NCI-H1417 (cell line): Measurements from ENCODE around the gene ECE1.
A peak's percentile ranks its signal among the peaks of the same experiment; 100 is the strongest.

Experiments
- DNase-seq, 3 experiments: peaks; one replicate each; lab custom pipeline; 2025; lab: John Stamatoyannopoulos, UW

The ECE1 gene

DNA sequence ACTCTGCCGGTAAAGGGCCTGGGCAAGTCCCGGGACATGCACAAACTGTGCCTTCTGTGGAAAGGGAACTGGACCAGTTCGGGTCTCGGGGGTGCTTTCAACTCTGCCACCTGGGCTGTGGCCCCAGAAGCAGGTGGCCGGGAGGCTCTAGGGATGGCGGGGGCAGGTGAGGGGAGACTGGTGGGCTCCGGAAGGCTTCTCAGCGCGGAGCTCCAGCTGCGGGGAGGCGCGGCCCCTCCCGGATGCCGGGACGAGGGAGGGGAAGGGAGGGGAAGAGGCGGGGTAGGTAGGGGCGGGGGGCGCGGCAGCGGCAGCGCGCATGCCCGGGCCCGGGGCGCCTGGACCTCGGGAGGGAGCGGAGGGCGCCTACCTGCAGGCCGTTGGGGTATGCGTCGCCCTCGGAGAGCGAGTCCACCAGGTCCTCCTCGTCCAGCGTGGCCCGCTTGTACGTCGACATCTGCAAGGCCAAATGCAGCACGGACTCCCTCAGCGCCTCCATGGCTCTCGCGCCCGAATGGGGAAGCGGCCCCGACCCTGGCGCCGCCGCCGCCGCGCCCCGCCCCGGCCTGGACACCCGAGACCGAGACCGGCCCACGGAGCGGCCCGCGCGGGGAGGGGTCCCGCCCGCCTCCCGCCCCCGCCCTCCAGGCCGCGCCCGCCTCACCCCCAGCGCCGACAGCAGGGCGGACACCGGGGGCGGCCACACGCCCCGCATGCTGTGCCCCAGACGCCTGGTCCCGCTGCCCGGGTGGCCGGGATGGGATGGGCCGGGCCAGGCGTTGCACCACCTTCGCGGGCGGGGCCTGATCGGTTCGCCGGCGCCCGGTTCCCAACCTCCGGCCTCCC, at the start of gene ECE1:
ECE1 (minus strand) TSS at position 764 of the 846 bp plus-strand sequence; CDS start at position 715, 49 bp downstream.
- DNase-seq, result peak; percentile 3 to 60 (median 59)

DNA sequence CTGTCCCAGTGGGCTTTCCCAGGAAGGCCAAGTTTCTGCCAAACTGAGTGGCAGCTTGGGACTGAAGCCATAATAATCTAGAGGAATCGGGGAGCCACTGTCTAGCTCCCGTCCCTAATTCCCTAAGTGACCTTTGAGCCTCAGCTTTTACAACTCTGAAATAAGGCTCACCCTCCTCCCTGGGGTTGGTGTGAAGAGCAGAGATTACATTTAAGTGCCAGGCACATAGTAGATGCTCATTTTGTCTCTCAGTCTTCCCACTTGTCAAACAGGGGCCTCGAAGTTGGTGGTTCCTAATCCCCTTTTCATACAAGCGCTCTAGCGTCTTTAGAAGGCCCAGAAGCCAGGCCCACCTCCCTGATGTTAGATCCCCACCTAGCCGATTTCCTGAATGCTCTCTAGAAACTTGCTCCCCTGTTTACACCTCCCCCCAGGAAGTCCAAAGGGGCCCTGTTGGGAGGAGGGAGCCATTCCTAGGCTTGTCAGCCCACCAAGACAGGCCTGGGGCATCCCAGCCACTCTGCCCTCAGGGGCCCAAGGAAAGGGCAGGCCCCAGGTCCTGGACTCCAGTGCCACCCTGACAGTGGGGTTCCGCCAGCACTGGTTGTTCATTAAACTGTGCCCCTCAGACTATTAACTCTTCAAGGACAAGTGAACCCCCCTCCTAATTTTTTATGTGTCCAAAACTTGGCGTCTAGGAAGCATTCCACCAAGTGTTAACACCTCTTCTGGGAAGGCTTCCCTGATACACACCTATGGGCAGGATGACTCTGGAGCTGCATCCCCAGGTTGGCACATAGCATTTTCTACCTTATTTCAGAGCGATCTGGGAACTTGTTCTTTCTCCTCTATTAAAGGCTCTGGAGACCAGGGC, 49.3 kb upstream of the ECE1 start:
- no peak for DNase-seq

DNA sequence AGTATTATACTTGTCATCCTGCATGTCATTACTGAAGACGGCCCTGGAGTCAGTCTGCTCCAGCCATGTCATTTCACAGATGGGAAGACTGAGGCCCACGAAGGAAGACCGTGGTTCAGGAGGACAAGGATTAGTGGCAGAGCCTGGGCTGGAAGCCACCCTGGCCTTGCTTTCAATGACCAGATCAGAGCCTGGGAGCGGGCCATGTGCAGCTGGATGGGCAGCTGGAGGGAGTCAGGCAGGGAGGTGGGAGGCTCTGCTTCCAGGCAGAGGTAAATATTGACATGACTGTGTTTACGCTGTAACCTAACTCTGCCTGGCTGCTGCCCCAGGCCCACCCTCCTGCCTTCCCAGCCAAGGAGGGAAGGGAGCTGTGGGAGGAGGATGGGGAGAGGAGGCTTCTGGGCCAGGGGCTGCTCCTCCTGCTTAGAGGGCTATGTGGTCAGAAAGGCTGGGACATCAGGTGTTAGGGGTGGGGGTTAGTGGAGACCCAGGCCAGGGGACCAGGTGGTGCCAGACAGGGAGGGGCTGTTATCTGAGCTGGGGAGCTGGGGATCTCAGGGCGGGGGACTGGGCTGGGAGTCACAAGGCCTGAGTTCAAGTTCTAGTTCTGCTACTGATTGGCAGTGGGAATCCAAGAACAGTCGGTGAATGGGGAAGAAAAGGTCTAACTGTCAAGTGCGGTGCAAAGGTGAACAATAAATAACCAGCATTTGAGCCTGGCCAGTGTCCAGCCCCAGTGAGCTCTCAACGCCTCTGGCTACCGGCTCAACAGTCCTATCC, 48.5 kb upstream of the ECE1 start:
- DNase-seq, result peak; percentile 54 to 94 (median 81)

DNA sequence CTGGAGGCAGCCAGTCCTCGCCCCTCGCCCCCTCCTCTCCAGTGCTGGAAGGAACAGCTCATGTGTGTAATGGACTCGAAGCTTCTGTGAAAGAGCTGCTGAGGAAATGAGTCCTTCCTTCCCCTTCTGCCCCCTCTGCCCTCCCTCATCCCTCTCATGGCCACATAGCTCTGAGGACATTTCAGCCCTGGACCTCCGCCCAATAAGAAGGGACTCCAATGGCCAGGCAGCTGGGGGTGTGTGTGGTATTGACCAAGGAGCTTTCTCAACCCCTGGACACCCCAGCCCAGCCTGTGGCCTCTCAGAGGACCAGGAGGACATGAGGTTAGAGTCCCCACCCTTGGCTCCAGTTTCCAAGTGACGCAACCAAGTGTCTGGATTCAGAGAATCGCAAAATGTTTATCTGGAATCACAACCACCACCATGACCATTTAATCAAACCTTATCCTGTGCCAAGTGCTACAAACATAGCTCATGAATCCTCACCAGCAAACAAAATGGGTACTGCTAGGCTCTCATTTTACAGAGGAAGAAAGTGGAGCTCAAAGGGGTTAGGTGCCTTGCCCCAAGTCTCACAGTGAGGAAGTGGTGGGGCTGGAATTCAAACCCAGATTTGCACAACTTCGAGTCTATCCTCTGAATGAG, 47.8 kb upstream of the ECE1 start:
- DNase-seq, result peak in 2 of 3 experiments; percentile 37 to 39

DNA sequence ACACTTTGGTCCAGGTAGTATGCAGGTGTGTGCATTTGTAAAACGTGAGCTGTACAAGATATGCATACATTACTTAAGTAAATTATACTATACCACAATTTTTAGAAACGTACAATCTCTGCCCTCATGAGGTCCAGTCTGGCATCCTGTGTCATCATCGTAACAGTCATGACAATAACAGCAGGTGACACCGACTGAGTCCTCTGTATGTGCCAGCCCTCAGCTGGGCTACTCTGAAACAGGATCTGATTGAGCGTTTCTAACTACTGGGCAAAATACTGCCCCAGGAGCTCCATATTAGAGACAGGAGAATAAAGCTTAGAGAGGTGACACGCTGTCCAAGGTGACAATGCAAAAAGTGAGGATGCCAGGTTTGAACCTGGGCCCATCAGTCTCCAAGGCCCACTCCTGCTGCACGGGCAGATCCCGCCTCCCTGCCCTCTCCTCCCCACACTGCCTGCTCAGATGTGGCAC, 47.2 kb upstream of the ECE1 start:
- peak in 2 of 3 experiments; percentile 43 to 70 for DNase-seq

DNA sequence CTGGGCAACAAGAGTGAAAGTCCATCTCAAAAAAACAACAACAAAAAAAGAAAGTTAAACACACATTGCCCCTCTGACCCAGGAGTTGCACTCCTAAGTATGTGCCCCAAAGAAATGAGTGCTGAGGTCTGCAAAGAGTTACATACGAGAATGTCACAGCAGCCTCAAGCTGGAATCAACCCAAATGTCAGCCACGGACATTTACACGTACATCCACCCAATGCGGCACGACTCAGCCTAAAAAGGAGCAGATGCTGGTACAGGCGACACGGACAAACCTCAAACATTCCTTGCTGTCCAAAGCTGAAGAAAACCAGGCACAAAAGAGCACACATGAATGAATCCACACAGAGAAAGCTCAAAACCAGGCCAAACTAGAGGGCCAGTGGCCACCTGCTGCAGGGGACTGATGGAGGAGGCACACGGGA, 46.8 kb upstream of the ECE1 start:
- DNase-seq, result no peak

DNA sequence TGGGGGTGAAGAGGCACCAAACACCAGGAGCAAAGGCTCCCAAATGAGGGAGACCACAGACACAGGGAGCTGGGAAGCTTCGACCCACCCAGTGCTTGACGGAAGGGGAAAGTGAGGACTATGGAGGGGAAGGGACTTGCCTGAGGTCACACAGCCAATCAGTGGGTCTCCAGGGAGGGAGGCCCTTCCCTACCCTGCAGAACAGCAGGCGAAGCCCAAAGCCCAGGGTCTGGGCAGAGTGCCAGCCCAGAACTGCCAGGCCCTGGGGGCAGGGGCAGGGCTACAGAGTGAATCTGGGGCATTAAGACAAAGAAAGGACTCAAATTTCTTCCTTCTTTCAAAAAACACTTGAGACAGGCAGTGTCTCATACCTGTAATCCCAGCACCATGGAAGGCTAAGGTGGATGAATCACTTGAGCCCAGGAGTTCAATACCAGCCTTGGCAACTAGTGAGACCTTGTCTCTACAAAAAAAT, 45.5 kb upstream of the ECE1 start:
- DNase-seq, result peak; percentile 57 to 80 (median 57)

DNA sequence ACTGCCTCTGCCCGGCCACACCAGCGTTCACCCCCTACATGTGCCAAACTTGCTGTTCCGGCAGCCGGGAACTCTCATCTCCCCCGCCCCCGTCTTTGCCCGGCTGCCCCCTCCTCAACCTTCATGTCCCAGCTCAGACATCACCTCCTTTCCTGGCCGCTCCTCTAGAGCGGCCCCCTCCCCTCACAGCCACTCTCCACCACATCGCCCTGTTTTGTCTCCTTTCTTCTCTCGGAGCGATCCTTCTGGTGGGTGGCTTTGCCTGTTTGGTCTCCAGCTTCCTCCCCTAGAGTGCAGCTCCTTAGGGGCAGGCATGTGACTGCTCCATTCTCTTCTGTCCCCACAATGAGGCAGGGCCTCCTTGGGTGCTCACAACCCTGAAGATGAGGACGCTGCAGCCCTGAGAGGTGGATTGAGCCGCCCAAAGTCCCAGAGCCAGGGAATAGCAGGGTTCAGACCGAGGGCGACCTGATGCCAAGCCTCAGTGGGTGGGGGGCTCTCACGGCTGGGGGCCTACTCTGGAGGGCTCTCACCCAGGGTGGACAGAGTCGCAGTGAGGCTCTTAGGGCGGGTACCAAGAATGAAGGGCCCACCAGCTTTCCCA, 44.9 kb upstream of the ECE1 start:
- DNase-seq, result no peak

DNA sequence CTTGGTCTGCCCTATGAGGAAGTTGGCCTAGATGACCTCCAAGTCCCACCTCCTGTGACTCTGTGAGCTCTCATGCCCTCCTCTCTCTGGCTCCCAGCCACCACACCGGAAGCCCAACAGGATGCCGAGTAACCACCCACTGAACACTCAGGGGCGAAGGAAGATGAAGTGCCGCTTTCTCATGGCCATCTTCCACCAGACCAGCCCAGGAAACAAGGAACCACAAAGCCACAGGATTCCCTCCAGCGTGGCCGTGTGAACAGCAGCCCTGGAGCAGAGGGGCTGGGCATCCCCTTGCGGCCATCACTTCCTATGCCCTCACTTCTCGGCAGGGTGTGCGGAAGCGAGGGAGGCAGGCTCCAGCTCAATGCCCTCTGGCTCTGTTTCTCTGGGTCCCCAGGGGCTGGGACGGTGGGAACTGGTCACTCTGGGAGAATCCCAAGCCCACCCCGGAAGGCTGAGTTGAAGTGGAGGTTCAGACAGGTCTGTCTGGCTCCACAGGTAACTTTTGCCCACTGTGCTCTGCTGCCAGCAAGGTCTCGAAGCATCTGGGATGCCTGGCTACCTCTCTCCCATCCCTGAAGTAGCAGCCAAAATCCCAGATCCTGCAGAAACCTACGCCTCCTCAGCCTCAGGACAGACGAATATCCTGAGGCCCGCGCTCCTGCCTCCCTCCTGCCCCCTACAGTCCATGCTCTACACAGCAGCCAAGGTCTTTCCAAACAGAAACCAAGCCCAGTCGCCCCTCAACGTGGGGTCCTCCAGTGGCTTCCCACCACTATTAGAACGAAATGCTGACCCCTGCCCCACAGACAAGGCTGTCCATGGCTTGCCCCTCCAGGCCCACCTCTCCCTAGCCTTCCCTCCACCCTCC, 44.2 kb upstream of the ECE1 start:
- DNase-seq, result no peak

DNA sequence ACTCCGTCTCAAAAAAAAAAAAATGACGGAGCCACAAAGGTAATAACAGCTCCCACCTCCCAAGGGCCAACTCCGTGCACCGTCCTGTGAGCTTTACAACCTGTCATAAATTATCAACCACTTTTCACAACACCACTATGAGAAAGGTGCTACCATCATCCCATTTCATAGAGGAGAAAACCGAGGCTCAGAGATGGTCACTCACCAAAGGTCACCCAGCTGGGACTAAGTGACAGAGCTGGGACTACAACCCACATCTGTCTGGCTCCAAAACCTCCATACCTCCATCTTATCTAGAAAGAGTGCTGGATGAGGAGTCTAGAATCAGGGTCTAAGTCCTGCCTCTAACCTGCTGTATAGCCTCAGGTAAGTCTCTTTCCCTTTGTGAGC, 43.6 kb upstream of the ECE1 start:
- no peak for DNase-seq

DNA sequence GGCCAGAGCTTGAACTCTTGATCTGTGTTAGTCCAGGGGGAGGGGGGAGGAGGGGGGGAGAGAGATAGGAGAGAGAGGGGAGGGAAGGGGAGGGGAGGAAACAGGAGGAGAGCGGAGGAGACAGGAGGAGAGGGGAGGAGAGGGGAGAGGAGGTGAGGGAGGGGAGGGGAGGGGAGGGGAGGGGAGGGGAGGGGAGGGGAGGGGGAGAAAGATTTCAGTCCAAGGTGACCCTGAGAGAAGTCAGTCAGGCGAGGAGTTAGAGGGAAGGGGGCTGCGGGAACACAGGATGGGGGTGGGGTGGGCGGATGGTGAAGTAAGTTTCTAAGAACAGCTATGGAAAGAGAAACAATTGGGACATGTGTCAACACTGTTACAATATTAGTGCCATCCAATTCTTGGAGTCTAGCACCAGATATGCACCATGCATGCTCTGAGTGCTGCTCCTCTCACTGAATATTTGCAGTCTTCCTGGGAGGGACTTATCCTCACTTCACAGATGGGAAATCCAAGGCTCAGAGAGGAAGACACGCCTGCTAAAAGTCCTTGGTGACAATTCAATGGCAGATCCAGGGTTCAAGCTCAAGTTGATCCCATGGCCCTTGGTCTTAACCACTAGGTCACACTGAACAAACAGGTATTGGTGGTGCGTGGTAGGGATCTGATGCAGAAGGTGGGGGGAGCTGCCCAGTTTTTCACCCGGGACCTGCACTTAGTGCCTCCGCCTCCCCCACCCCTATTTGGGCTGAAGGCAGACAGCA, 42.5 kb upstream of the ECE1 start:
- no peak for DNase-seq

DNA sequence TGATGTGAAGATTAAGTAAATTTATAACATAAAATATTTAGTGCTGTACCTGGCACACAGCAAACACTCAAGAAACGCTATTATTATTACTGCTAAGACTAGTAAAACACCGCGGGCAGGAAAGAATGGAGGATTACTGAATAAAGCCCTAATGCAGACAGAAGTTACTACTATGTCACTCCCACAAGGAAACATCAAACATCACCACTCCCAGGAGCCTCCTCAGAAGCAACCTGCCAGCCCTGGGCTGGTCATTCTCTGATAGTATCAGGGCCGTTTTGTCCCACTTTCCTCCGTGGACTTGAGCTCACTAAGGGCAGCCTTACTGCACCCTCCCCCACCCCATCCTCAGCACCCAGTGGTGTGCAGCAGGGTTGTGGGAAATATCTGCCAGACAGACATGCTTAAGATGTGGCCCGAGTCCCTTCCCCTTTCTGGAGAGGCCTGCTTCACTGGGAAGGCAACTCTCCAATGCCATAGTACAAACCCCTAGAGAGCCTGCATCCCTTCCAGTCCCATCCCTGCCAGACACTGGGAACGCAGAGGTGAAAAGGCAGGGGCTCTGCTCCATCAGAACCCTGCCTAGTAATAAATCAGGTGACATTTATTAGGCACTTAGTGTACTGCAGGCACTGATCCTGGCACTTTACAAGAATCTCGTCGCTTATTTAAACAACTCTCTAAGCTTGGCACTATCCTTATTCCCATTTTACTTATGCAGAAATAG, 41.7 kb upstream of the ECE1 start:
- DNase-seq, result peak in 1 of 3 experiments; percentile 17

DNA sequence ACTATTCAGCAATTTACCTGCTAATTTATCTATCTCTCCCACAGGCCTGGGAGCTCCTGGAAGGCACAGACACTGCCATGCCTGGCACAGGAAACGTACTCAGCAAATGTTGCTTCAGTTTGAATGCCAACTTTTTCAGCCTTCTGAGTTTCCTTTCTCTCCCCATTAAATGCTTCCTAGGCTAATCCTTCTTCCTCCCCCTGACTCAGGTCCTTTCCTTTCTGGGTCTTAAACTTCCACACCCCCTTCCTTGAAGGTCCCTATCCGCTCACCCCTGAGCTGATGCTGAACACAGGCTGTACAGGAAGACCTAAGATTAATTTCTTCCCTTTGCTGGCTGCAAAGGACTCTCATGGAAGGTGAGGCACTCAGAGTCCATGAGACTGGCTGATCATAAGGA, 40.3 kb upstream of the ECE1 start:
- DNase-seq, result no peak

DNA sequence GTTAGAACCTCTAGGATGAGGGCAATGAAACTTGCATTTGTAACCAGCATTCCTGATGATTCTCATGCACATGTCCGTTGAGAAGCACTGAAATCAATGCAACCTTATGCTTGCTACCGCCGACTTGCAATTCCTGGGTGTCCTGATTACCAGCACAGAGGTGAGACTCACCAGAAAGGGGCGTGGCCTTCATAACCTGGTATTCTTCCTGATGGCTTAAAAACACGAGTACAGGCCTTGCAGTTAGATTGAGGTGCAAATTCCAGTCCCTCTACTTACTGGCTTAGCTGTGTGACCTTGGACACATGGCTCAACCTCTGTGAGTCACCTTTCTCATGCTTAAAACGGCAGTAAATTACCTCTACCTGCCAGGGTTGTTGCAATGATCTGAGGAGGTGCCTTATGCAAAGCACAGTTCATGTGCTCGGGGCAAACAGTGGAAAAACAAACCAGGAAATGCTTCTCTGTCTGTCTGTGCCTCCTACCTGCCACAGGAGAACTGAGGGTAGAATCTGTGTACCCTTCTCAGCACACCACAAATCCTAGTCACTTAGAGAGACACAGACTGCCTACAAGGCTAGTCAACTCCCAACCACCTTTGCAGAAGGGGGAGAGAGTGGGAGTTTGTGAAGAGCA, 39.1 kb upstream of the ECE1 start:
- peak in 1 of 3 experiments; percentile 13 for DNase-seq

DNA sequence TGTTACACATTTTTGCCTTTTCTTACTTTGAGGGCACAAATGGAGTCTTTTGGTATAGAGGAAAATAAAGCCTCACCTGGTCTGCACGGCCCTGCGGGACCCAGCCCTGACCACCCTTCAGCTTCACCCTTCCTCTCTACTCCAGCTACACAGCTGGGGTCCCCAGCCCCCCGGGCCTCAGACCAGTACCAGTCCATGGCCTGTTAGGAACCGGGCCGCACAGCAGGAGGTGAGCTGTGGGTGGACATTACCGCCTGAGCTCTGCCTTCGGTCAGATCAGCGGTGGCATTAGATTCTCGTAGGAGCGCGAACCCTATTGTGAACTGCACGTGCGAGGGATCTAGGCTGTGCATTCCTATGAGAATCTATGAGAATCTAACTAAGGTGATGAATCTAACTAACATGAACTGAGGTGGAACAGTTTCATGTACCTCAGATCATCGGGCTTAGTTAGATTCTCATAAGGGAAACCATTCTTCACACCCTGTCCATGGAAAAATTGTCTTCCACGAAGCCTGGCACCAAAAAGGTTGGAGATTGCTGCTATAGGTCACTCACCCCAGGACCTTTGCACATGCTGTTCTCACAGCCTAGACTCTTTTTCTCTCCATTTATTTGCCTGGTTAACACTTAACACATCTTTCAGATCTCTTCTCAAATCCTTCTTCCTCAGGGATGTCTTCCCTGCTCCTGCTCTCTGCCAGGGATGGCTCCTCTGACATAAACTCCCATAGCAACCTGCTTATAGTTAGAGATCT, 37.5 kb upstream of the ECE1 start:
- DNase-seq, result no peak

DNA sequence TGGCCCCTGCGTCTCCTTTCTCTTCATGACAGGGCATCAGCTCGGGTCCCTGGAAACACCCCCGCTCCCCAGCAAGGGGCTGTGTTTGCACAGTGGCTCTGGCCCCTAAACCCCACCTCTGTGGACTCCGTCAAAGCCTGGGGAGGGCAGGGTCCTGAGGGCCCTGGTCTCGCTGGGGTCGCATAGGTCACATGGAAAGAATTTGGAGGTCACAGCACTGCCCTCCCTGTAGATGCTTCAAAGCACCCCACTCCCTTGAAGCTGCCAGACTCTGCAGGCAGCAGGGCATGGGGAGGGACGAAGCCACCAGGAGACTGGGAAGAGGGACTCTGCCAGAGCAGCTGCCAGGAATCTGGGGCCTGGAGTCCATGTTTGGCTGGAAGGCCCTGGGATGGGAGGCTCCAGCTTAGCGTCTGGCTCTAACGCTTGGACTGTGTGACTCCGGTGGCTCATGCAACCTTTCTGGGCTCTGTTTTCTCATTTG, 36.6 kb upstream of the ECE1 start:
- DNase-seq, result no peak
